Osteoblast (primary cell): ENCODE results near the gene ALLC. TPM values are rescaled to one million over a fixed set of nuclear protein-coding genes. Genes with fewer than 3 reads are reported as not detected.

Source experiments
- DNase-seq: peaks from one replicate; pipeline ENCODE4 v3.0.0; 2011; ENCODE audit warnings: low spot score, mixed read lengths; ENCODE audit not compliant: insufficient read length; ENCODE audit errors: missing footprints
- H2AFZ ChIP-seq: 2 replicates; pipeline ENCODE4 v1.6.0; 2011; ENCODE audit warnings: mild to moderate bottlenecking, low read length
- H3K27ac ChIP-seq: 2 replicates; pipeline ENCODE4 v1.5.1; 2011; ENCODE audit warnings: mild to moderate bottlenecking, low read depth, low read length, moderate library complexity
- H3K27me3 ChIP-seq: 2 replicates; pipeline ENCODE4 v1.6.0; 2012; ENCODE audit warnings: mild to moderate bottlenecking, control low read depth, inconsistent platforms, low read length, moderate library complexity; ENCODE audit not compliant: insufficient read depth
- H3K36me3 ChIP-seq: 2 replicates; pipeline ENCODE4 v1.5.1; 2011; ENCODE audit warnings: mild to moderate bottlenecking, low read length, control low read depth, moderate library complexity; ENCODE audit not compliant: insufficient read depth
- H3K4me1 ChIP-seq: 2 replicates; pipeline ENCODE4 v1.5.1; 2011; ENCODE audit warnings: mild to moderate bottlenecking, low read length, control low read depth, moderate library complexity; ENCODE audit not compliant: insufficient read depth
- H3K4me2 ChIP-seq: 2 replicates; pipeline ENCODE4 v1.6.0; 2011; ENCODE audit warnings: mild to moderate bottlenecking, low read length; ENCODE audit not compliant: insufficient read depth
- H3K4me3 ChIP-seq: fragments of 200-600 bp; sonication (generic); 3 replicates; pipeline ENCODE4 v1.5.1; 2012; ENCODE audit warnings: mild to moderate bottlenecking, low read length, inconsistent platforms; ENCODE audit not compliant: insufficient read depth
- H3K79me2 ChIP-seq: 2 replicates; pipeline ENCODE4 v1.6.0; 2012; ENCODE audit warnings: mild to moderate bottlenecking, low read length, control low read depth, inconsistent platforms; ENCODE audit not compliant: insufficient read depth
- H3K9me3 ChIP-seq: 2 replicates; pipeline ENCODE4 v1.5.1; 2011; ENCODE audit warnings: low read depth, low read length, control low read depth
- H4K20me1 ChIP-seq: 2 replicates; pipeline ENCODE4 v1.6.0; 2012; ENCODE audit warnings: mild to moderate bottlenecking, low read length, control low read depth; ENCODE audit not compliant: insufficient read depth
- CTCF ChIP-seq: IDR thresholded peaks from 2 replicates; pipeline ENCODE4 v1.5.1; 2011; ENCODE audit warnings: mild to moderate bottlenecking, low read depth, low read length, moderate library complexity; ENCODE audit errors: extremely low read depth
- total RNA-seq: library from RNA; depleted of rRNA; stranded (reverse); fragments of >200 nt; gene quantifications from 2 replicates; pipeline ENCODE4 v1.2.3, GENCODE V29; 2012

ALLC gene
- total RNA-seq, 1 donor, result not detected

- H3K36me3 ChIP-seq, result no peaks in the 10 kb centered on the region
- no peaks in the 10 kb centered on the region for H3K4me1 ChIP-seq
- no peaks in the 10 kb centered on the region for H3K79me2 ChIP-seq
- no peak for TF ChIP-seq CTCF
- no peaks in the 10 kb centered on the region for H3K27me3 ChIP-seq
- no peak overlapping the region for H2AFZ ChIP-seq
- no peaks in the 10 kb centered on the region for H3K9me3 ChIP-seq
- no peak overlapping the region for H3K27ac ChIP-seq
- no peak overlapping the region for H3K4me2 ChIP-seq
- H4K20me1 ChIP-seq, result no peaks in the 10 kb centered on the region
- DNase-seq, result no peak
- no peak overlapping the region for H3K4me3 ChIP-seq
Measured at GRCh38 chr2:3620834-3621233, 37.2 kb upstream of the ALLC start.

GRCh38 chr2:3622967-3623366 lies 35.0 kb upstream of the ALLC start:
- H4K20me1 ChIP-seq, result no peaks in the 10 kb centered on the region
- no peak overlapping the region for H3K4me3 ChIP-seq
- no peak for TF ChIP-seq CTCF
- H3K36me3 ChIP-seq, result no peaks in the 10 kb centered on the region
- DNase-seq, result no peak
- H3K79me2 ChIP-seq, result no peaks in the 10 kb centered on the region
- H3K4me1 ChIP-seq, result no peaks in the 10 kb centered on the region
- H3K4me2 ChIP-seq, result no peak overlapping the region
- H3K27ac ChIP-seq, result no peak overlapping the region
- H2AFZ ChIP-seq, result no peak overlapping the region
- H3K27me3 ChIP-seq, result no peaks in the 10 kb centered on the region
- H3K9me3 ChIP-seq, result no peaks in the 10 kb centered on the region

GRCh38 chr2:3624059-3624794 lies 33.8 kb upstream of the ALLC start:
- Histone ChIP-seq H2AFZ (no peak overlapping the region), H3K4me2 (no peak overlapping the region), H3K36me3 (no peaks in the 10 kb centered on the region), H3K9me3 (no peaks in the 10 kb centered on the region), H4K20me1 (no peaks in the 10 kb centered on the region), H3K4me3 (no peak overlapping the region), H3K4me1 (no peaks in the 10 kb centered on the region), H3K27me3 (no peaks in the 10 kb centered on the region), H3K79me2 (no peaks in the 10 kb centered on the region), H3K27ac (no peak overlapping the region)
- TF ChIP-seq CTCF, result no peak
- peak; percentile 39 for DNase-seq

- H4K20me1 ChIP-seq, result no peaks in the 10 kb centered on the region
- no peaks in the 10 kb centered on the region for H3K79me2 ChIP-seq
- no peak for TF ChIP-seq CTCF
- H2AFZ ChIP-seq, result no peak overlapping the region
- no peak overlapping the region for H3K4me2 ChIP-seq
- H3K4me3 ChIP-seq, result no peak overlapping the region
- no peaks in the 10 kb centered on the region for H3K36me3 ChIP-seq
- no peaks in the 10 kb centered on the region for H3K9me3 ChIP-seq
- peak; percentile 53 for DNase-seq
- H3K27me3 ChIP-seq, result no peaks in the 10 kb centered on the region
- no peak overlapping the region for H3K27ac ChIP-seq
- H3K4me1 ChIP-seq, result no peaks in the 10 kb centered on the region
Measured at GRCh38 chr2:3625186-3625585, 32.8 kb upstream of the ALLC start.
